ENCODE data around the gene ADARB2. TPM values are rescaled to one million over a fixed set of nuclear protein-coding genes. Genes with fewer than 3 reads are reported as not detected.

The ADARB2 gene
- total RNA-seq, 4 donors from 2014 or later = 2.3 to 3.7 (median 2.6) TPM

DNA sequence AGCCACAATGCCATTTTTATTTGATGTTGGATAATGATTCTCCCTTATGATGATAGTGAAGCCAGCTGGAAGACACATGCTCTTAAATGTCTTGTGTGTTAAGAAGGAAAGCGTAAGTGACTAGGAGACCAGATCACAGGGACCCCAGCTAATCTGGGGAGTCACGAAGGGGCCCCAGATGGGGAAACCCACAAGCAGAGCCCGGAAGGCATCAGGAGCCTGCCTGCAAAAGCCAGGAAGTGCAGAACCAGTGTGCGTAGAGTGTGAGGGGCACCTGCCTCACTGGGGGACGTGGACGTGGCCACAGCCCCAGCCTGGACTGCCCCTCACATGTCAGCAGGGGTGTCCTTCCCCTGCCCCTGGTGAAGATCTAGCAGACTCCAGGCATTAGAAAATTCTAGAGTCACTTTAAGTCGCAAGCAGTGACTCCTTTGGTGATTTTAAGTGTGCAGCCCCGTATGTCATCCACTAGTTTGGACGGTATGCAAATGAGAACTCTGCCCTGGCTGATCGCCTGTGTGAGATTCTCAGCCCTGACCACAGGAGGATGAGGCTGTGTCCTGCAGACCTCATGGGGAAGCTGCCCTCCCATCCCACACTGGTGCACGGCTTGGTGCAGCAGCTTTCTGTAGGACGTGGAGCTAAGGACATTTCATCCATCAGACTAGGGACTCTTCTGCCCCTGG is 438.1 kb downstream of the ADARB2 start:
- Histone ChIP-seq H3K9me3 (peaks cover 0 to 5% (median 0%) of the 10 kb centered on the region in 4 donors), H3K4me3 (no peak overlapping the region), H3K27ac (replicated peaks in 1 of 4) (no peak overlapping the region), H3K4me1 (no peaks in the 10 kb centered on the region), H3K27me3 (peaks cover 0 to 61% (median 3%) of the 10 kb centered on the region in 4 donors), H3K36me3 (no peaks in the 10 kb centered on the region)
- intact Hi-C loops (cut with DNase I) = no loop called here
- TF ChIP-seq POLR2AphosphoS5 (IDR thresholded peaks at IDR 0.05) (no peak), POLR2A (IDR thresholded peaks at IDR 0.05; ENCODE audit: low read depth) (no peak), EP300 (IDR thresholded peaks at IDR 0.05) (no peak)
- TF ChIP-seq, protein P1, sequence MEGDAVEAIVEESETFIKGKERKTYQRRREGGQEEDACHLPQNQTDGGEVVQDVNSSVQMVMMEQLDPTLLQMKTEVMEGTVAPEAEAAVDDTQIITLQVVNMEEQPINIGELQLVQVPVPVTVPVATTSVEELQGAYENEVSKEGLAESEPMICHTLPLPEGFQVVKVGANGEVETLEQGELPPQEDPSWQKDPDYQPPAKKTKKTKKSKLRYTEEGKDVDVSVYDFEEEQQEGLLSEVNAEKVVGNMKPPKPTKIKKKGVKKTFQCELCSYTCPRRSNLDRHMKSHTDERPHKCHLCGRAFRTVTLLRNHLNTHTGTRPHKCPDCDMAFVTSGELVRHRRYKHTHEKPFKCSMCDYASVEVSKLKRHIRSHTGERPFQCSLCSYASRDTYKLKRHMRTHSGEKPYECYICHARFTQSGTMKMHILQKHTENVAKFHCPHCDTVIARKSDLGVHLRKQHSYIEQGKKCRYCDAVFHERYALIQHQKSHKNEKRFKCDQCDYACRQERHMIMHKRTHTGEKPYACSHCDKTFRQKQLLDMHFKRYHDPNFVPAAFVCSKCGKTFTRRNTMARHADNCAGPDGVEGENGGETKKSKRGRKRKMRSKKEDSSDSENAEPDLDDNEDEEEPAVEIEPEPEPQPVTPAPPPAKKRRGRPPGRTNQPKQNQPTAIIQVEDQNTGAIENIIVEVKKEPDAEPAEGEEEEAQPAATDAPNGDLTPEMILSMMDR (IDR thresholded peaks at IDR 0.05) = no peak
- WGBS = 66% methylated on average over 11 of the region's 12 CpGs
- DNase-seq (ENCODE audit: extremely low spot score) = no peak

DNA sequence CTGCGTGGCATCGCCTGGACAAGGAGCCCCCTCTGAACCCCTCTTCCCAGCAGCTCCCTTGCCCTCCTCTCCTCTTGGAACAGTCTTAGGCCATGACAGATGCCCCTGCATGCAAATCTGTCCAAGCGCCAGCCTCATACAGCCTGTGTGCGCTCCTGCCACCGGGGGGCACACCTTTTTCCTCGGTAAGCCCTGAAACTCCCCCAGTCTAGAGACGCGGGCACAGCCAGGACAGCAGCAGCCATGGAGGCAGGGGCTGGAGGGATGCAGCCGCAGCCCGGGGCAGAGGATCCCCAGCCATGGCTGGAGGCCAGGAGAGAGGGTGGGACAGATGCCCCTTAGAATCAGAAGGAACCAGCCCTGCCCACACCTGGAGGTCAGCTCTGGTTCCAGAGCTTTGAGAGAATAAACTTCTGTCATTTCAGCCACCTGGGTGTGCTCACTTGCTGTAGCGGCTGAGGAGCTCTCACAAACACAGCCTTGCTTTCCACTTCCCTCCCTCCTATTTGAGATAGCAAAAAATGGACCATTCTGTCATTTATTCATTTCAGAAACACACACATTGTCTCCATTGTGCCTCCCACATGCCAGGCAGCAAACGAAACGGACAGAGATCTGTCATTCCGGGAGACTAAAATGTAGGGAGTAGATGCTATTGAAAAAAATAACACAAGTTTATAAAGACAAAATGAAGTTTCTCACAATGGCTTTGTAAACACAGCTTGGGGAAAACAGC is 439.6 kb downstream of the ADARB2 start:
- Histone ChIP-seq H3K4me1 (peaks cover 0 to 5% (median 0%) of the 10 kb centered on the region in 4 donors), H3K27me3 (peaks cover 0 to 67% (median 3%) of the 10 kb centered on the region in 4 donors), H3K9me3 (peaks cover 0 to 5% (median 0%) of the 10 kb centered on the region in 4 donors), H3K4me3 (no peak overlapping the region), H3K36me3 (no peaks in the 10 kb centered on the region), H3K27ac (replicated peaks in 1 of 4) (no peak overlapping the region)
- WGBS = 64% methylated on average over 10 of the region's 14 CpGs
- TF ChIP-seq, protein P1 (IDR thresholded peaks at IDR 0.05) = no peak
- TF ChIP-seq EP300 (IDR thresholded peaks at IDR 0.05) (no peak), POLR2AphosphoS5 (IDR thresholded peaks at IDR 0.05) (no peak), POLR2A (IDR thresholded peaks at IDR 0.05; ENCODE audit: low read depth) (no peak)
- DNase-seq (ENCODE audit: extremely low spot score) = no peak
- intact Hi-C loops (cut with DNase I) = no loop called here

DNA sequence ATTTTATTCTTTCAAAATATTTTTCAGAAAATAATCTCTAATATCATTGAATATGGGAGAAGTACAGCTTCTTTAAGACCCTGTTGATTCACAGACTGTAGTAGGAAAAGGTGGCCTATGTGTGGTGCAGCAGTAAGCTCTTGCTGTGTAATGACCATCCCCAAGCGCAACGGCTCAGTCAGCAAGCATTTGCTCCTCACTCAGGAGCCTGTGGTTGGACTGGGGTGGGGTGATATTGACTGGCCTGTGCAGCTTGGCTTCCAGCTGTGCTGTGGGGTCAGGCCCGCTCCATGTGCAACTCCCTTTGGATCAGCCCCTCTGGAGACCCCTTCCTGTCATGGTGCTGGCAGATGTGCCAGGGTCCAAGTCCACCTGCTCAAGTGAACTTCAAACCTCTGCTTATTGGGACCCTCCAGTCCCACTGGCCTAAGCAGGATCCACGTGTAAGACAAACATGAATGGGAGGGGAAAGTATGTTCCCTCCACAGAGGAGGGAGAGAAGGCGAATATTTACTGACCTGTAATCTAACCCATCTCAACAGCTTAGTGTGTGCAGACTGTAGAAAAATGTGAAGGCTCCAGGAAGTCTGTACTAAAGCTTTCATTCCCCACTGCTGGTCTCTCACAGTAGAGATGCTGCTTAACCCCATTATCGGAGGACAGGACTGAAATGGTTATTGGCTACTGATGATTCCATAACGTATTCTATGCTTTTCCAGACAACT is 441.4 kb downstream of the ADARB2 start:
- no peak overlapping the region for H3K4me3 ChIP-seq
- H3K9me3 ChIP-seq = peaks cover 0 to 5% (median 0%) of the 10 kb centered on the region in 4 donors
- H3K27me3 ChIP-seq = peaks cover 0 to 61% (median 3%) of the 10 kb centered on the region in 4 donors
- intact Hi-C loops (cut with DNase I) = no loop called here
- no peaks in the 10 kb centered on the region for H3K36me3 ChIP-seq
- no peak for DNase-seq (ENCODE audit: extremely low spot score)
- TF ChIP-seq EP300 (IDR thresholded peaks at IDR 0.05) = no peak
- TF ChIP-seq, protein P1 (IDR thresholded peaks at IDR 0.05) = no peak
- 91% methylated on average over 7 of the region's 7 CpGs for WGBS
- peaks cover 0 to 5% (median 0%) of the 10 kb centered on the region in 4 donors for H3K4me1 ChIP-seq
- H3K27ac ChIP-seq (replicated peaks in 1 of 4) = no peak overlapping the region

DNA sequence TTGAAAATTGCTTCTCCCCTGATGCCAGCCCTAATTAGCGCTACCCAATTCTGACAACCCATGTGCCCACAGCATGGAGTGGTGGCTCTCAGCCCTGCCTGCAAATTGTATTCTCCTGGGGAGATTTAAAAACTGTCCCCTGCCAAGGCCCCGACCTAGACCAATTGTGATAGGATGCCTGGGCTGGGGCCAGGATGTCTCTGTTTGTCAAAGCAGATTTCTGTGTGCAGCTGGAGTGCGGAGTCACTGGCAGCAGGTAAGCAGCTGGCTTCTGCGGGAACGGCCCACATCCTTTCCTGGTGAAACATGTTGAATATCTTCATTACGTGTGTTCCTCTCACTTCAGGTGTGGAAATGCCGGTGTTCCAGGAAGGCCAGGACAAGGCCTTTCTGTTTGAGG is 442.6 kb downstream of the ADARB2 start:
- H3K9me3 ChIP-seq = peaks cover 0 to 5% (median 0%) of the 10 kb centered on the region in 4 donors
- H3K27me3 ChIP-seq = peaks cover 0 to 51% (median 3%) of the 10 kb centered on the region in 4 donors
- 89% methylated on average over 5 of the region's 7 CpGs for WGBS
- H3K27ac ChIP-seq (replicated peaks in 1 of 4) = no peak overlapping the region
- no peak overlapping the region for H3K4me3 ChIP-seq
- no peak for DNase-seq (ENCODE audit: extremely low spot score)
- peaks cover 0 to 5% (median 0%) of the 10 kb centered on the region in 4 donors for H3K4me1 ChIP-seq
- no peak for TF ChIP-seq EP300 (IDR thresholded peaks at IDR 0.05)
- TF ChIP-seq POLR2A (IDR thresholded peaks at IDR 0.05; ENCODE audit: low read depth) = no peak
- TF ChIP-seq, protein P1 (IDR thresholded peaks at IDR 0.05) = no peak
- no peaks in the 10 kb centered on the region for H3K36me3 ChIP-seq
- intact Hi-C loops (cut with DNase I) = no loop called here

All from esophagus muscularis mucosa (tissue), 4 donors.